Astrocyte (in vitro differentiated cells and primary cell): ENCODE measurements around the gene RUVBL1.

Experiments used
- CTCF ChIP-seq: IDR thresholded peaks from 2 replicates; pipeline ENCODE4 v1.5.1; 2011; ENCODE audit warnings: low read depth, mild to moderate bottlenecking, inconsistent platforms, low read length, moderate library complexity; ENCODE audit not compliant: insufficient read depth
- EZH2 ChIP-seq: IDR thresholded peaks from 2 replicates; pipeline ENCODE4 v1.6.1; 2012; ENCODE audit warnings: mild to moderate bottlenecking, low read length, inconsistent platforms; ENCODE audit not compliant: insufficient read depth

- TF ChIP-seq CTCF: no peak
- TF ChIP-seq EZH2: no peak
These were observed 11.1 kb downstream of the RUVBL1 start for GRCh38 chr3:128112357-128112968.
